H9 (cell line): Measurements from ENCODE around the gene ANO10. TPM values are rescaled to one million over a fixed set of nuclear protein-coding genes. Genes with fewer than 3 reads are reported as not detected.

Experiments used
- DNase-seq: peaks from one replicate; pipeline ENCODE4 v3.0.0-alpha.2; 2017
- H2AFZ ChIP-seq: one replicate; pipeline ENCODE4 v1.6.1; 2013; ENCODE audit warnings: mild to moderate bottlenecking, low read length, control low read depth, moderate library complexity
- H2AK5ac ChIP-seq: 2 replicates; pipeline ENCODE4 v1.6.1; 2013; ENCODE audit warnings: low read length, control low read depth, mixed read lengths; ENCODE audit not compliant: insufficient read length
- H2BK120ac ChIP-seq: one replicate; pipeline ENCODE4 v1.6.1; 2013; ENCODE audit warnings: low read depth, mild to moderate bottlenecking, low read length, control low read depth, inconsistent platforms; ENCODE audit not compliant: poor library complexity, severe bottlenecking
- H2BK12ac ChIP-seq: 2 replicates; pipeline ENCODE4 v1.6.1; 2013; ENCODE audit warnings: low read length, control low read depth, mixed read lengths, low read depth; ENCODE audit not compliant: insufficient read length
- H2BK15ac ChIP-seq: 2 replicates; pipeline ENCODE4 v1.6.1; 2013; ENCODE audit warnings: low read depth, low read length, control low read depth
- H2BK20ac ChIP-seq: one replicate; pipeline ENCODE4 v1.6.1; 2013; ENCODE audit warnings: low read depth, mild to moderate bottlenecking, low read length, control low read depth, inconsistent platforms; ENCODE audit not compliant: poor library complexity, severe bottlenecking
- H2BK5ac ChIP-seq: 2 replicates; pipeline ENCODE4 v1.6.1; 2013; ENCODE audit warnings: low read length, control low read depth, mixed read lengths; ENCODE audit not compliant: insufficient read length
- H3K14ac ChIP-seq: 2 replicates; pipeline ENCODE4 v1.6.1; 2013; ENCODE audit warnings: low read length, control low read depth; ENCODE audit not compliant: insufficient read depth
- H3K18ac ChIP-seq: 2 replicates; pipeline ENCODE4 v1.6.1; 2013; ENCODE audit warnings: low read depth, mild to moderate bottlenecking, mixed read lengths, low read length, control low read depth; ENCODE audit not compliant: insufficient read length
- H3K23ac ChIP-seq: 2 replicates; pipeline ENCODE4 v1.6.1; 2013; ENCODE audit warnings: low read length, control low read depth, mixed read lengths, low read depth; ENCODE audit not compliant: insufficient read length
- H3K23me2 ChIP-seq: 2 replicates; pipeline ENCODE4 v1.6.1; 2013; ENCODE audit warnings: low read depth, mild to moderate bottlenecking, mixed read lengths, low read length, control low read depth; ENCODE audit not compliant: insufficient read length, poor library complexity, severe bottlenecking
- H3K27ac ChIP-seq: 2 replicates; pipeline ENCODE4 v1.5.1; 2013; ENCODE audit warnings: low read length, control low read depth, mixed read lengths, low read depth; ENCODE audit not compliant: insufficient read length
- H3K27me3 ChIP-seq: 2 replicates; pipeline ENCODE4 v1.6.1; 2013; ENCODE audit warnings: low read length, control low read depth, inconsistent platforms; ENCODE audit not compliant: insufficient read depth
- H3K4ac ChIP-seq: 2 replicates; pipeline ENCODE4 v1.6.1; 2013; ENCODE audit warnings: low read depth, mild to moderate bottlenecking, control low read depth, inconsistent platforms, low read length, moderate library complexity
- H3K4me1 ChIP-seq: 2 replicates; pipeline ENCODE4 v1.6.1; 2013; ENCODE audit warnings: low read length, control low read depth, inconsistent platforms; ENCODE audit not compliant: insufficient read depth
- H3K4me2 ChIP-seq: 2 replicates; pipeline ENCODE4 v1.6.1; 2013; ENCODE audit warnings: low read length, control low read depth, mixed read lengths; ENCODE audit not compliant: insufficient read length, insufficient read depth
- H3K56ac ChIP-seq: 2 replicates; pipeline ENCODE4 v1.6.1; 2013; ENCODE audit warnings: low read depth, mild to moderate bottlenecking, mixed read lengths, low read length, control low read depth; ENCODE audit not compliant: insufficient read length
- H3K79me1 ChIP-seq: 2 replicates; pipeline ENCODE4 v1.6.1; 2013; ENCODE audit warnings: low read depth, mild to moderate bottlenecking, moderate library complexity, low read length, control low read depth, inconsistent platforms; ENCODE audit not compliant: insufficient read depth, poor library complexity, severe bottlenecking
- H3K79me2 ChIP-seq: 2 replicates; pipeline ENCODE4 v1.6.1; 2013; ENCODE audit warnings: low read length, control low read depth, inconsistent platforms; ENCODE audit not compliant: insufficient read depth
- H3K9ac ChIP-seq: 2 replicates; pipeline ENCODE4 v1.6.1; 2013; ENCODE audit warnings: low read length, control low read depth, mixed read lengths; ENCODE audit not compliant: insufficient read length; ENCODE audit errors: extremely low read depth
- H3K9me3 ChIP-seq: one replicate; pipeline ENCODE4 v1.6.1; 2013; ENCODE audit warnings: low read depth, low read length, inconsistent platforms; ENCODE audit not compliant: control insufficient read depth
- H3T11ph ChIP-seq: one replicate; pipeline ENCODE4 v1.6.1; 2013; ENCODE audit warnings: mild to moderate bottlenecking, low read length, control low read depth, inconsistent platforms
- H4K20me1 ChIP-seq: one replicate; pipeline ENCODE4 v1.6.1; 2013; ENCODE audit not compliant: control insufficient read depth, insufficient read length, insufficient read depth
- H4K5ac ChIP-seq: 2 replicates; pipeline ENCODE4 v1.6.1; 2013; ENCODE audit warnings: low read depth, mild to moderate bottlenecking, mixed read lengths, low read length, control low read depth; ENCODE audit not compliant: insufficient read length
- H4K8ac ChIP-seq: replicated peaks from 2 replicates; pipeline ENCODE4 v1.6.1; 2013; ENCODE audit warnings: low read length, control low read depth, mixed read lengths, low read depth; ENCODE audit not compliant: insufficient read length
- H4K91ac ChIP-seq: 2 replicates; pipeline ENCODE4 v1.6.1; 2013; ENCODE audit warnings: low read depth, mild to moderate bottlenecking, moderate library complexity, mixed read lengths, low read length, control low read depth; ENCODE audit not compliant: insufficient read length
- H3K27ac Mint-ChIP-seq, 3 experiments: 2 replicates in 2 of 3; 3 replicates in 1 of 3; pipeline ENCODE4 v1.8.0; 2020 to 2021; ENCODE audit warnings: mixed read lengths in 3 of 3, mild to moderate bottlenecking in 1 of 3, moderate library complexity in 1 of 3
- H3K27me3 Mint-ChIP-seq: 2 replicates; pipeline ENCODE4 v1.8.0; 2021; ENCODE audit warnings: low read depth, mild to moderate bottlenecking, moderate library complexity, mixed read lengths
- H3K36me3 Mint-ChIP-seq, 3 experiments: 2 replicates in 2 of 3; 3 replicates in 1 of 3; pipeline ENCODE4 v1.8.0; 2020 to 2021; ENCODE audit warnings: low read depth in 3 of 3, mixed read lengths in 3 of 3; ENCODE audit not compliant: insufficient read depth in 1 of 3
- H3K4me1 Mint-ChIP-seq, 2 experiments: 2 replicates each; pipeline ENCODE4 v1.8.0; 2020; ENCODE audit warnings: mixed read lengths in 2 of 2
- H3K4me3 Mint-ChIP-seq, 2 experiments: 2 replicates in 1 of 2; 3 replicates in 1 of 2; pipeline ENCODE4 v1.8.0; 2020 to 2021; ENCODE audit warnings: mild to moderate bottlenecking in 2 of 2, mixed read lengths in 2 of 2, moderate library complexity in 1 of 2
- H3K9me3 Mint-ChIP-seq, 2 experiments: 2 replicates in 1 of 2; 3 replicates in 1 of 2; pipeline ENCODE4 v1.8.0; 2020; ENCODE audit warnings: mild to moderate bottlenecking in 2 of 2, mixed read lengths in 2 of 2, moderate library complexity in 1 of 2
- CTCF ChIP-seq: fragments of 200-600 bp; sonication (generic); conservative IDR thresholded peaks from 3 replicates; pipeline ENCODE4 v1.8.0; 2021; ENCODE audit warnings: antibody characterized with exemption, mild to moderate bottlenecking
- WGBS: extraction: QIAGEN DNeasy Blood & Tissue Kit; methylation state at CpG from one replicate; pipeline ENCODE4 v1.1.7; 2013; ENCODE audit warnings: missing lambda C conversion rate, low lambda C conversion rate, mixed read lengths; ENCODE audit not compliant: insufficient read length; ENCODE audit errors: extremely low coverage; 5-methylcytosine and 5-hydroxymethylcytosine counted together
- total RNA-seq: library from RNA; stranded (reverse); gene quantifications from 2 replicates; pipeline ENCODE4 v1.2.1, GENCODE V29; 2021

The ANO10 gene
- total RNA-seq, 1 experiment from 2014 or later: 38.7 TPM

- Histone ChIP-seq H3K9ac (no peak overlapping the region), H2BK20ac (no peak overlapping the region), H2AFZ (no peak overlapping the region), H3K79me1 (no peaks in the 10 kb centered on the region), H4K8ac (no peak overlapping the region), H2BK120ac (no peak overlapping the region), H3K4ac (no peak overlapping the region), H3K14ac (no peak overlapping the region), H2BK5ac (no peak overlapping the region), H3K27me3 (no peaks in the 10 kb centered on the region), H4K5ac (no peak overlapping the region), H3K56ac (no peak overlapping the region), H3K9me3 (no peaks in the 10 kb centered on the region), H2BK15ac (no peak overlapping the region), H3K27ac (no peak overlapping the region), H2AK5ac (no peak overlapping the region), H3K23ac (no peak overlapping the region), H3K18ac (no peak overlapping the region), H3K4me2 (no peak overlapping the region), H3T11ph (no peak overlapping the region), H3K79me2 (no peaks in the 10 kb centered on the region), H3K4me1 (peaks cover 5% of the 10 kb centered on the region; the same call in 1 of the 2 replicates), H3K23me2 (no peaks in the 10 kb centered on the region), H4K91ac (no peak overlapping the region), H4K20me1 (no peaks in the 10 kb centered on the region), H2BK12ac (no peak overlapping the region)
- H3K4me1 Mint-ChIP-seq: peaks cover 20 to 21% of the 10 kb centered on the region in 2 experiments
- H3K4me3 Mint-ChIP-seq: no peak overlapping the region
- DNase-seq: no peak
- H3K36me3 Mint-ChIP-seq: peaks cover 4 to 15% (median 14%) of the 10 kb centered on the region in 3 experiments; a peak in 6 of 7 replicates
- WGBS: no CpG with 5 or more reads among the region's 1 CpG
- no peak overlapping the region for H3K27ac Mint-ChIP-seq
- TF ChIP-seq CTCF: no peak
- H3K27me3 Mint-ChIP-seq: no peaks in the 10 kb centered on the region
- H3K9me3 Mint-ChIP-seq: no peaks in the 10 kb centered on the region
These were observed 38.9 kb downstream of the ANO10 start for GRCh38 chr3:43582866-43583265.
